Astrocyte of the hippocampus (primary cell): ENCODE data around the gene IFI16.
"Not testable (repeated sequence)": the region's sequence is repeated elsewhere in the genome, so short reads cannot be mapped to it uniquely, and the experiment has no call there.

Experiments used
- DNase-seq: peaks from one replicate; pipeline ENCODE4 v3.0.0; 2011; ENCODE audit warnings: low read depth, low spot score

The IFI16 gene

GRCh38 chr1:159009704-159010361 lies at the start of gene IFI16:
IFI16 (plus strand) TSS chr1:159009907; CDS start chr1:159014681, 4,774 bp downstream.
- DNase-seq = peak; percentile 93

GRCh38 chr1:158961178-158961577 lies 48.5 kb upstream of the IFI16 start:
- DNase-seq = no peak

DNA sequence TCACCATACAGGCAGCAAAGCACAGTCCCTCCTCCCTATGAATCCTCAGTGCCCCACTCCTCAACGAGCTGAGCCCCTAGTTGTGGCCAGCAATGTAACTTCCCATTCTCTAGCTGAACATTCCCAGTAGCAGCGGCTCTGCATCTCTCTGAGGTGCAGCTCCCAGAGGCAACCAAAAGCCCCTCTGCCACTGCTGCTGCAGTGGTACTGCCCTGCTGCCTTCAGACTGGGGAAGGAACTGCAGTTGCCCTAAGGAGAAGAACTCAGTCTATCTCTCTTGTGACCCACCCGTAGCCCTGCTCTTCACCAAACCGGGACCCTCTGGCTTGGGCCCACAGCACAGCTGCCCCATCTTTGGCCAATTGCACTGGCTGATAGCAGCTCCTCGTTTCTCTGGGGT lies 46.7 kb upstream of the IFI16 start:
- no peak for DNase-seq

DNA sequence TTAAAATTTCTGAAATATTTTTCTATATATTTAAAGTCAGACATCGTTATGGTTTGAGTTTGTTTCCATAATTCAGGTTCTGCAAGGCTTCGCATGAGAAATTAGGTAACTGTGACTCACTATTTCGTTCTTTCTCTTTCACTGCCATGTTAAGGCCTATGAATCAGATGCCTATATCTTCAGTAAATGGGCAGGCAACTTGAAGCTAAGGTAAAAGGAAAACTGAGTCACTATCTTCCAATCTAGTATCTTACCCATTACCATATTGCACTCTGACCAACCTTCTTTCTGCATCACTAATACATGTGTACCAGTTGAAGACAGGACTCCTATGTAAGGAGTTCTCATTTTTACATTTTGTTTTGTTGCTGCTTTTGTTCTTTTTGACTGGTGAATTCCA lies 40.5 kb upstream of the IFI16 start:
- no peak for DNase-seq

GRCh38 chr1:158969855-158970254 lies 39.9 kb upstream of the IFI16 start:
- no peak for DNase-seq

DNA sequence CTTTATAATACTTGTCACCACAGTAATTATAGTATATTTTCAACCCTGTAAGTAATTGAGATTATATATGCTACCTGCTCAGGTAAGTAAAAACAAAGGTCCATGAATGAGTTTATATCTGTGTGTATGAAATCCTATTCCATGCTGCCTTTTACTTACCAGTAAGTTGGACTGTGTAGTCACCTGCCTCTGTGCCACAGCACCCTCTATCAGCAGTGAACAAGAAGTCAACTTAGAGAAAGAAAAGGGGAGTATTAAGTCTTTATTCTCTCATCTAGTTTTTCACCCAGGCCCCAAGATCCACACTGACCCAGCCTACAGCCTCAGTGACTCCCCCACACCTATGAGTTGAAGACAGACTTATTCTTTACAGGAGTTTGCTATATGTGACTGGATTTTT lies 36.9 kb upstream of the IFI16 start:
- DNase-seq = no peak

DNA sequence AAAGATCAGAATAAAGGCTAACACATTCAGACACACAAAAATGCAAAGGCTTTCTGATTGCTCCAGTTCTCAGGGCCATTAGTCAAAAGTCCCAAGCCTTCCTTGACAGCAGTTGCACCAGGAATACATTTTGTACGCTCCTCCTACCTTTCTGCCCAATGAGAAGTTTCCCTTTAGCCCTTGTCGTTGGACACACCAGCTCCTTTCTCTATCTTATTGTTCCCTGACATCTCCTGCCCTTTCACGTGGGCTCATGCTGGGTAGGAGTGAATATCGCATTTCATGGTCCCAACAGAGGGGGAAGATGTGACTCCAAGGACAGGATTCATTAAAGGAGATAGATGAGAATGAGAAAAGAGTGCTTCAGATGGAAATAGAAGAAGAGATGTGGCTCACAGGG lies 33.5 kb upstream of the IFI16 start:
- DNase-seq = no peak

GRCh38 chr1:158978730-158979129 lies 31.0 kb upstream of the IFI16 start:
- no peak for DNase-seq

GRCh38 chr1:158979229-158979628 lies 30.5 kb upstream of the IFI16 start:
- no peak for DNase-seq

DNA sequence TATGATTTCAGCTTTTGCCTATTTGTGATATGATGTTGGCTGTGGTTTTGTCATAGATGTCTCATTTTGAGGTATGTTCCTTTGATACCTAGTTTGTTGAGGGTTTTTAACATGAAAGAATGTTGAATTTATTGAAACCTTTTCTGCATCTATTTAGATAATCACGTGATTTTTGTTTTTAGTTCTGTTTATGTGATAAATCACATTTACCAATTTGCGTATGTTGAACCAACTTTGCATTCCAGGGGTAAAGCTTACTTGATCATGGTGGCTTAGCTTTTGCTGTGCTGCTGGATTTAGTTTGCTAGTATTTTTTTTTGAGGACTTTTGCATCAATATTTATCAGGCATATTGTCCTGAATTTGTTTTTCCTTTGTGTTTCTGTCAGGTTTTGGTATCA lies 26.5 kb upstream of the IFI16 start:
- DNase-seq = no peak

- DNase-seq = no peak
Observed at GRCh38 chr1:158984386-158984785, 25.3 kb upstream of the IFI16 start.

- DNase-seq = no peak
Observed at GRCh38 chr1:158989424-158989823, 20.3 kb upstream of the IFI16 start.

GRCh38 chr1:158992787-158993312 lies 16.9 kb upstream of the IFI16 start:
- DNase-seq = no peak

- no peak for DNase-seq
Observed at GRCh38 chr1:158996998-158997397, 12.7 kb upstream of the IFI16 start.

DNA sequence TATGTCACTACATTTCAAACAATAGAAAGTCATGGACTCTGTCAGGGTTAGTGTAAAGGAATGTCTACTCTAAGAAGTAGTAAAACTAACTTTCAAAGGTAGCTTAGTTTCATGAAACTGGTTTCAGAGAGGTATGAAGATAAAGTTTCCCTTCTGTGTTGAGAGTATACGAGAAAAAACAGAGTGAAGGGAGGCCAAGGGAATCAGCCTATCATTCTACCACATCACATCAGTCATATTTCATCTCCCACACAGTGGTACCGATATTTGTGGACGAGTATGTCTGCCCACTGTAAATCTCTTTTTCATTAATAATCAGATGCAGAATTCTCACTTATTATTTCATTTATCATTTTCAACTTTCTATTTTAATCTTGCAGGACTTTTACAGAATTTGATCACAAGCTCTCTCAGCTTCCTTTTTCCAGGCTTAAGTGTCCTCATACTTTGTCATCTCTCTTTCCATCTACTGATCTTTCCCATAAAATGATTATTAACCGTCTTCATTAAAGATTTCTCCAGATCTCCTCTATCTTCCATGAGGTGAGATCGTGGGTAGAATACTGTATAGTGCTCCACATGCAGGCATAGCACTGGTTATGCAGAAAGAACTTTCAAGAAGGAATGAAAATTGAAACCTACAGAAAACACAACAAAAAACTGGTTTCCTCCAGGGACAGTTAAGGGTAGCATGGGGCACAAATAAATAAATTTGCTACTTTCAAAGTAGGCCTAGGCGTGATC lies 11.5 kb upstream of the IFI16 start:
- DNase-seq = no peak

DNA sequence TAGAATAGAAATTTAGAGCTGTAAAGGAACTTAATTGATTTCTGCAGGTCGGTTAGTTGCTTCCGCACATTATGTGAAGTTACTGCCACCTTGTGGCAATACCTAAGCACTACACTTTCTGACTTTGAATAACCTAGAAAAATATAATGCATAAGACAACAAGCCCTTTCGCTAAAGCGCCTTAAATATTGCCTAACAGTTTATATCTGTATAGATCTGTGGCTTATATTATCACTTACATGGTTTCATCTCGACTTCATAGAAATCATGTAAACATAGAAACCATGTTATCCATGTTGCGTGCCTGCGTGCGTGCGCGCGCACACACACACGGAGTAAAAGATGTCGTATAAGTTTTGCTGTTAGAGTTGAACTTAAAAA lies 10.9 kb upstream of the IFI16 start:
- peak; percentile 75 for DNase-seq

GRCh38 chr1:158999316-159000069 lies 10.2 kb upstream of the IFI16 start:
- DNase-seq = peak; percentile 96

GRCh38 chr1:159000070-159000409 lies 9.7 kb upstream of the IFI16 start:
- no peak for DNase-seq

GRCh38 chr1:159000625-159001024 lies 9.1 kb upstream of the IFI16 start:
- DNase-seq = peak; percentile 96

- DNase-seq = no peak
Observed at GRCh38 chr1:159005161-159005560, 4.5 kb upstream of the IFI16 start.

GRCh38 chr1:159005676-159006075 lies 4.0 kb upstream of the IFI16 start:
- DNase-seq = peak; percentile 53

DNA sequence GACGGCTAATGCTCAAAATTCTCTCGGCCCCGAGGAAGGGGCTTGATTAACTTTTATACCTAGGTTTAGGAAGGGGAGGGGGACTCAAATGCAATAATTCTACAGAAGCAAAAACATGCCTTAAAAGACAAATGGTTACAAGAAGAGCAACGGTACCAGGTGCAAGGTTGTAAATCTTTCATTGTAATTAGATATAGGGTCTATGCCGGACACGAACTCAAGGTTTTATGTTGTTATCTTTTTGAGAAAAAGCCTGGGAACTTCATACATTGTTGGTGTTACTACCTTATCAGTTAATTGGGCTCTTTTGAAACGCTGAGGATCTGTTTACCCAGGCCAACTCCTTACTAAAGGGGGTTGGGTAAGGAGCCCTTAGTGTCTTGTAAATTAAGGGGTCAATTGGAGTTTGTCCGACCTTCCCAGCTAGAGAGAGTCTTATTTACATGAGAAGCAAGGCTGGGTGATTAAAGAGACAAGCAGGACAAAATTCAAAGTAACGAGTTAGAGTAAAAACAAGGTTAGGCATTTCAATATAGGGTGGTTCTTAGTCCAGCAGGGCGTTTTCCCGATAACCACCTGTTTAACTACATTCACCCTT lies 3.4 kb upstream of the IFI16 start:
- DNase-seq = not testable (repeated sequence)
